ENCODE data around the gene DRC1.
"Not testable (repeated sequence)": the region's sequence is repeated elsewhere in the genome, so short reads cannot be mapped to it uniquely, and the experiment has no call there.

DRC1 gene

DNA sequence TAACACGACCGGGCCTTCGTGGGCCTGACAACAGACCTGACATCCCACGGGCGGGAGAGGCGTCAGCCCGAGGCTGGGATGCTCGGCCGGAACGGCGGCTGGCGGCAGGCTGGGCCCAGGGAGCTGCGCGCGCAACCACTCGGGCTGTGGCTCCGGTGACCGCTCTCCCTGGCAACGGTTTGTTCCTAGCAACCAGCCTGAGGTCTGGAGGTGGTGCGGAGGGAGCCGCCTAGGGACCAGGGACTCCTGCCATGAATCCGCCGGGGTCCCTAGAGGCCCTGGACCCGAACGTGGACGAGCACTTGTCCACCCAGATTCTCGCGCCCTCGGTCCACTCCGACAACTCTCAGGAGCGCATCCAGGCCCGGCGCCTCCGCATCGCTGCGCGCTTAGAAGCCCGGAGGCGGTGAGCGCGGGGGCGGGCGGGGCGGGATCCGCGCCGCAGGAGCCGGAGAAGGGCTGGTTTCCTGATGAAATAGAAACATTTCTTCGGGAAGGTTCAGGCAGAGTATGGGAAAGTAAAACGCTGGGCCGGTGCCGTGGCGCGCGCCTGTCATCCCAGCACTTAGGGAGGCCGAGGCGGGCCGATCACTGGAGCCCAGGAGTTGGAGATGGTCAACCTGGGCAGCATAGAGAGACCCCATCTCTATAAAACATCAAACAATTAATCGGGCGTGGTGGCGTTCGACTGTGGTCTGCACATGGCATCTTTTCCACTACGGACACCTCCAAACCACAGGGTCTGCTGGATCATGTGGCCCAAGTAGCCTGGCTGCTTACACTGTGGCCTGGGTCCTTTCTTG lies at the start of gene DRC1:
Gene DRC1 (plus strand): TSS at position 182 of the 803 bp plus-strand sequence. CDS start 70 bp downstream, at position 252.
- peak; percentile 23 for DNase-seq (ENCODE audit: low read depth)
- H3K4me3 ChIP-seq (ENCODE audit: low read depth, low read length): peak within 1 kb of the TSS; percentile 47

DNA sequence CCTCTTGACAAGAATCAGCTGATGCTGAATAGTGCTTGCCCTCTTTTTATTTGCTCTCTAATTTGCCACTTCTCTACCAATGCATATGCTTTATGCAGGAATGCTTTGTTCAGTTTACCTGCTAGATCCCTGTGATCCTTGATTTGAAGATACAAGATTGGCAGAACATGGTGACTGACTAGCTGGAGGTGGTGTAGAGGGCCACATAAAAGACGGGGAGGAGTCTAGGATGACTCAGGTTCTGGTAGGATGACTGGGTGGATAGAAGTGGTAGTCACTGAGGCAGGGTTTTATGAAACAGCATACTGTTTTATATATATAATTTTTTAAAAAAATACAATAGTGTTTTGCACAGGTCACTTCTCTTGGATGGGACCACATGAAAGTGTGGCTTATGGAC lies 48.8 kb upstream of the DRC1 start:
- DNase-seq (ENCODE audit: low read depth): no peak
- H3K4me3 ChIP-seq (ENCODE audit: low read depth, low read length): no peak overlapping the region

DNA sequence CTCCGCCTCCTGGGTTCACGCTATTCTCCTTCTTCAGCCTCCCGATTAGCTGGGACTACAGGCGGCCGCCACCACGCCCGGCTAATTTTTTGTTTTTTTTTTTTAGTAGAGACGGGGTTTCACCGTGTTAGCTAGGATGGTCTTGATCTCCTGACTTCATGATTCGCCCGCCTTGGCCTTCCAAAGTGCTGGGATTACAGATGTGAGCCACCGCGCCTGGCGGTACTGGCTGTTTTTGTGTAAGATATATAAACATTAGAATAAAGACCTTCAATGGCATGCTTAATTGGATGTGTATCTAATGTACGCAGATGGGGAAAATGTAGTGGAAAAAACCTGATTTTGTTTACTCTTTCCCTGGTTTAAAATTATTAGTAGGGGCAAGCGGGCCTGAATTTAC lies 47.3 kb upstream of the DRC1 start:
- not testable (repeated sequence) for H3K4me3 ChIP-seq (ENCODE audit: low read depth, low read length); DNase-seq (ENCODE audit: low read depth)

DNA sequence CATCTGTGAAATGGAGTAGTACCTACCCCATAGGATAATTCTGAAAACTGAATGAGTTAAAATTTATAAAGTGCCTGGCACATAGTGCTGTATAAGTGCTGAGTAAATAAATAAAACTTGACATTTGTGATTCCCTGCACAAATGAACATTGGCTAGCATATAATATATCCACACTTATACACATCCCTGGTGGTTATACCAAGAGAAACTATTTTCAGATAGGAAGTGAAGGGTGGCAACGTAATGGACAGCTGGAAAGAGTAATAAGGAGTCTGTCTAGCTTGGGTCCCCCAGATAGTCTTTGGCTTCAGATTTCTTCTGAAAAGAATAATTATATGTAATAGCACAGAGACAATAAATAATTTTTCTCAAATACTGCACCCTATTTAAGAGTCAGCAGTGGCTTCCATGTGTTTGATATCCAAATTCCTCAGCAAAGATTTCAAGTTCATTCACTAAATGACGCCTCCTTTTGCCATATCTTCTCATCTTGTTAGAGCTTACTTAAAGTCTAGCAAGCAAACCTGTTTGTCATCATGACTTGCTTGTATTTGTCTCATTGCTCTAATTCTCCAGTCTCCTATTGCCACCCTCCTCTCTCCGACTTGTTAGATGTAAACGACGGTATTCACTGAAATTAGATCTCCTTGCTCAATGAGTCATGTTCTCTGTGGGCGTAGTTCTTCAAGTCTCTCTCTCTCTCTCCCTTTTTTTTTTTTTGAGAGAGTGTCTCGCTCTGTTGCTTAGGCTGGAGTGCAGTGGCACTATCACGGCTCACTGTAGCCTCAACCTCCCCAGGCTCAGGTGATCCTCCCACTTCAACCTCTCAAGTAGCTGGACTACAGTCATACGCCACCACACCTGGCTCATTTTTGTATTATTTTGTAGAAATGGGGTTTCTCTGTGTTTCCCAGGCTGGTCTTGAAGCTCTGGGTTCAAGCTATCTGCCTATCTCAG lies 46.4 kb upstream of the DRC1 start:
- peak; percentile 90 for DNase-seq (ENCODE audit: low read depth)
- H3K4me3 ChIP-seq (ENCODE audit: low read depth, low read length): no peak overlapping the region

DNA sequence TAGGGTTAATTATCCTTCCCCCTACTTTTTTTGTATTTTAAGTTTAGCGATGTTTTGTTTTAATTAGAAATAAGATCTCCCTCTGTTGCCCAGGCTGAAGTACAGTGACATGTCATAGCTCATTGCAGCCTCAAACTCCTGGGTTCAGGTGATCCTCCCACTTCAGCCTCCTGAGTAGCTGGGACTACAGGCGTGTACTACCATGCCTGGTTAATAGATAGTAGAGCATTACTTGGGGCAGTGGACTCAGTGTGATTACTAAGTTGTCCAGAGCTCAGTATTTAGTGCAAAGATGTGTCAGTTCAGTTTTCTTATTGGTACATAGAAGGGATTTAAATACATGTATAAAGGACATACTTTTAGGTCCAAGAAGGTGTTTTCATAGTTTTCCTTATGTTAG lies 45.6 kb upstream of the DRC1 start:
- H3K4me3 ChIP-seq (ENCODE audit: low read depth, low read length): no peak overlapping the region
- DNase-seq (ENCODE audit: low read depth): no peak

DNA sequence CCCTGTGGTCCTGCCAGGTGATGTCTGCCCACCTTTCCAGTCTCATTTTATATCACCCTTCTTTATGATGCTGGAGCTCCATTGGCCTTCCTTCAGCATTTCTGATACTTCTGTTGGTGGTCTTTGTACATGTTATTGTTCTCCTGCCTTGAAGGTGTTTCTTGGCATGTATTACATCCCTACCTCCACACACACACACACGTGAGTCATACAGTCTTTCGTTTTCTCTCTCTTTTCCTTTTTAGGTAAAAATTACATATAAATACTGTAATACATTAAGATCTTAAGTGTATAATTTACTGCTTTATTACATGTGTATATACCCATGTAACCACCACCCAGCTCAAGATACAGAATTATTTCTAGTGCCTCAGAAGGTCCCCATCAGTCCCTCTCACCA lies 44.9 kb upstream of the DRC1 start:
- no peak for DNase-seq (ENCODE audit: low read depth)

DNA sequence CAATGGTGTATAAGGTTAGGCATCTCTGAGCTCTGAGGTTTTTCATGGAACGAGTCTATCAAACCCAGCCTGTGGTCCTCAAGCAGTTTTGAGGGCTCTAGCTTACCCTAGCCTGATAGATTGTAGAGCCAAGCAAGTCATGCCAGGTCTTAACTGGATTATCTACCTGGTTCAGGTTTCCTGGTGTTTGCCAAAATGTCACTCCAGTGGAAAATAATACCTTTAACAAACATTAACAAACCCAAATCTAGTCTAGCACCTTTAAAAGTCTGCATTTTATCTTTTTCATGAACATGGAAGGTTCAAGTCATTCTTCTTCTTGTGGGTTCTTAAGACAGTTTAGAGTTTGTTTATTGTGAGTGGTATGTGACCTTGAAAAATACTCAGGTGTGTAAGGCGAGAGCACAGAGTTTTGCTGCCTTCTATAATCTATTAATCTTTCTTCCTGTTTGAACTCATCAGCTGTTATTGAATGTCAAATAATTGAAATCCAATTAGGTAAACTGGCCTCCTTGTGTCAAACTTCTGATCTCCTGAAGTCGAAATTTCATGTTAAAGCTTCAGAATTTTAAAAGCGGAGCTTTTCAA lies 41.7 kb upstream of the DRC1 start:
- no peak overlapping the region for H3K4me3 ChIP-seq (ENCODE audit: low read depth, low read length)
- DNase-seq (ENCODE audit: low read depth): no peak

More for the DNA sequence above, 44.9 kb upstream of the DRC1 start:
- no peak overlapping the region for H3K4me3 ChIP-seq (ENCODE audit: low read depth, low read length)

DNA sequence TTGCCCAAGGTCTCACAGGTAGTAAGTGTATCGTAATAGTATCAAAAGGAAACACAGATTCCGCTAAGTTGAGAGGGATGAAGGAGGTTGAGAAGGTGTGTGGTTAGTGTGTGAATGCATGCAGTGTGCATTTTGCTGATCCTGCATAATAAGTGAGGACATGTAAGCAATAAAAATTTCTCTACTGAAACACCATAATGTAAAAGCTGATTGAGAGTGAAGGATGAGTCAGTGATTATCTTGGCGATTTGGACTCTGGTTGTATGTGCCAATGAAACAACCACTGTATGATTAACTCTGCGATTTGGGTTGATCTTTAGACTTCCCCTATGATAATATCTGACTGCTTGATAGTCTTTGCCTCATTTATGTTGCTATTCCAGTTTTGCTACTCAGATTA lies 38.4 kb upstream of the DRC1 start:
- no peak for DNase-seq (ENCODE audit: low read depth)
- H3K4me3 ChIP-seq (ENCODE audit: low read depth, low read length): no peak overlapping the region

DNA sequence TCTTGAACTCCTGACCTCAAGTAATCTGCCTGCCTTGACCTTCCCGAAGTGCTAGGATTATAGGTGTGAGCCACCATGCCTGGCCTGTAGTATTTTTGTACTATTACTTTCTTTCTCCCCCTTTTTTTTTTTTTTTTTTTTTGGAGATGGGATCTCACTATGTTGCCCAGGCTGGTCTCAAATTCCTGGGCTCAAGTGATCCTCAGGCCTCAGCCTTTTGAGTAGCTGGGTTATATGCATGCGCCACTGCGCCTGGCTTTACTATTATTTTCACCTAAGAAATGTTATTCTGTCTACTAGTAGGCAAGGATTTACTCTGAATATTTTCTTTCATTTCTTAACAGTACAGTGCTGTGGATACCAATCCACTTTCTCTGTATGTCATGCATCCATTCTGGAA lies 37.8 kb upstream of the DRC1 start:
- no peak overlapping the region for H3K4me3 ChIP-seq (ENCODE audit: low read depth, low read length)
- no peak for DNase-seq (ENCODE audit: low read depth)

DNA sequence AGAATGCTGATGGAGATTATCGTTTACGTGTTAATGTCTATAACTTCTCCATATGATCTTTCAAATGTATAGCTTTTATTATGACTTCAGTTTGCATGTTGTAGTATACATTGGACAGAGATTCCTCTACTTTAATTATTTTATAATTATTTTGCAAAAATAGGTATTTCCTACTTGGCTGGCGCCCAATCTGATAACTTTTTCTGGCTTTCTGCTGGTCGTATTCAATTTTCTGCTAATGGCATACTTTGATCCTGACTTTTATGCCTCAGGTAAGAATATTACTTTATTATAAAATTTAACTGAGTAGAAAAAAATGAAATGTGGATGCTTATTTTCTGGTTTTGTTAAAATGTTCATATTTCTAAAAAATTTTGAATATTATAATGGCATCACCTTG lies 37.1 kb upstream of the DRC1 start:
- DNase-seq (ENCODE audit: low read depth): no peak
- no peak overlapping the region for H3K4me3 ChIP-seq (ENCODE audit: low read depth, low read length)

DNA sequence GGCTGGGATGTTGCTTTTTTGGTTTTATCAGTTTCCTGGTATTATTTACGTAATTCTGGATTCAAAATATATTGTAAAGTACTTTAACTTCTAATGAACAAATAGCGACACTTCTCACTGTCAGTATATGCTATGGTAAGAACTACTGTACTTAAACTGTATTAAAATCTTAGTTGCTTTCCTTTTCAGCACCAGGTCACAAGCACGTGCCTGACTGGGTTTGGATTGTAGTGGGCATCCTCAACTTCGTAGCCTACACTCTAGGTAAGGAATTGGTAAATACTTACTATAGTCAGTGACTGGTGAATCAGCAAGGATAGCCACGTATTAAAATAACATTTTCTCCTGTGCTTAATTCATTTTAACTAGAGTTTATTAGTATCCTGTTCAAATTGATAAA lies 34.8 kb upstream of the DRC1 start:
- no peak overlapping the region for H3K4me3 ChIP-seq (ENCODE audit: low read depth, low read length)
- DNase-seq (ENCODE audit: low read depth): no peak

DNA sequence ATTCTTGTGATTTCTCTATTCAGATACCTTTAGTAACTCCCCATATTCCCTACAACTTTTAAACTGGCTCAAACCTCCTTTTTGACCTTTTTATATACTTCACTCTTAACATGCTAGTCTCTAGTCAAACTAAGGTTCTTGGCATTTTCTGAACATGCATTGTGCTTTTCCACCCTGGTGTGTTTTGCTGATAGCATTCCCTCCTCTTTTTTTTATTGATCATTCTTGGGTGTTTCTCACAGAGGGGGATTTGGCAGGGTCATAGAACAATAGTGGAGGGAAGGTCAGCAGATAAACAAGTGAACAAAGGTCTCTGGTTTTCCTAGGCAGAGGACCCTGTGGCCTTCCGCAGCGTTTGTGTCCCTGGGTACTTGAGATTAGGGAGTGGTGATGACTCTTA lies 32.1 kb upstream of the DRC1 start:
- DNase-seq (ENCODE audit: low read depth): not testable (repeated sequence)

DNA sequence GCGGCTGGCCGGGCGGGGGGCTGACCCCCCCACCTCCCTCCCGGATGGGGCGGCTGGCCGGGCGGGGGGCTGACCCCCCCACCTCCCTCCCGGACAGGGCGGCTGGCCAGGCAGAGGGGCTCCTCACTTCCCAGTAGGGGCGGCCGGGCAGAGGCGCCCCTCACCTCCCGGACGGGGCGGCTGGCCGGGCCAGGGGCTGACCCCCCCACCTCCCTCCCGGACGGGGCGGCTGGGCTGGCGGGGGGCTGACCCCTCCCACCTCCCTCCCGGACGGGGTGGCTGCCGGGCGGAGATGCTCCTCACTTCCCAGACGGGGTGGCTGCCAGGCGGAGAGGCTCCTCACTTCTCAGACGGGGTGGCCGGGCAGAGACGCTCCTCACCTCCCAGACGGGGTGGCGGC lies 30.8 kb upstream of the DRC1 start:
- DNase-seq (ENCODE audit: low read depth): not testable (repeated sequence)

More for the DNA sequence above, 32.1 kb upstream of the DRC1 start:
- not testable (repeated sequence) for H3K4me3 ChIP-seq (ENCODE audit: low read depth, low read length)

DNA sequence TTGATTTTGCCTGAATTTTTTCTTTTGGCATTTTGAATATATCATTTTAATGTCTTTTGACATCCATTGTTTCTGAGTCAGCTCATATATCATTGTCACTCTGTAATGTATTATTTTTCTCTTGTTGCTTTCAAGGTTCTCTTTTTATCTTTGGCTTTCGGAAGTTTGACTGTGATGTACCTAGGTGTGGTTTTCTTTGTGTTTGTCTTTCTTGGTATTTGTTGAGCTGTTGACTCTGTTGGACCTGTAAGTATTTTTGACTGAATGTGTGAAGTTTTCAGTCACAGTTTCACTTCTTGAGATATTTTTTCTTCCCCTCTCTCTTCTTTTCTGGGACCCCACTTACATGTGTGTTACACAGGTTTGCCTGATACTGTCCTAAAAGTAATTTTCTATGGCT lies 24.9 kb upstream of the DRC1 start:
- no peak overlapping the region for H3K4me3 ChIP-seq (ENCODE audit: low read depth, low read length)
- DNase-seq (ENCODE audit: low read depth): no peak

More for the DNA sequence above, 30.8 kb upstream of the DRC1 start:
- H3K4me3 ChIP-seq (ENCODE audit: low read depth, low read length): not testable (repeated sequence)

DNA sequence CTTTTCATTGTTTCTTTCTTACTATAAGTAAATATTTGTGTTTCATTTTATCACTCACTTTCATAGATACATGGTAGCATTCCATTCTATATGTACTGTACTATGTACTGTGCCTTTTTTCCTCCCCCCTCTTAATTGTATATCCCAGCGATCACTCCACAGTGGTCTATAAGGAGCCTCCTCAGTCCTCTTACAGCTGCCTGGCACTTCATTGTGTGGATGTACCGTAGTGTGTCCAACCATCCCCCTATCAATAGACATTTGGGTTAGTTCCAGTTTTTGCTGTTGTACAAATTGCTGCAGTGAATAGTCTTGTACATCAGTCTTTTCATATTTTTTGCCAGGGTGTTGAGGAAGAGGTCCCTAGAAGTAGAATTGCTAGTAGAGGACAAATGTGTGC lies 21.4 kb upstream of the DRC1 start:
- no peak overlapping the region for H3K4me3 ChIP-seq (ENCODE audit: low read depth, low read length)
- no peak for DNase-seq (ENCODE audit: low read depth)

DNA sequence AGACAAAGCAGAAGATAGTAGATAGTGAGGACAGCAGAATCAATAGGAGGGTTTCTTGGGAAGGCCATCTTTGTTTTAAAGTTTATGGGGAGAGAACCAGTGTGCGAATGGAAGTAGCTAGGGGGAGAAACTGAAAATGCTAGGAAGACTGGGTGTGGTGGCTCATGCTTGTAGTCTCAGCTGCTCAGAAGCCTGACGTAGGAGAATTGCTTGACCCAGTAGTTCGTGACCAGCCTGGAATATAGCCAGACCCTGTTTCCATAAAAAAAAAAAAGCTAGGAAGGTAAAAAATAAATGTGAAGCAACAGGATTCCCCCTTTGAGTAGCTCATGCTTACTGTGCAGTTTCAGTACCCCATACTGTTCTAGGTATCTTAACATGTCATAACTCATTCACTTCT lies 19.2 kb upstream of the DRC1 start:
- no peak overlapping the region for H3K4me3 ChIP-seq (ENCODE audit: low read depth, low read length)
- DNase-seq (ENCODE audit: low read depth): no peak

DNA sequence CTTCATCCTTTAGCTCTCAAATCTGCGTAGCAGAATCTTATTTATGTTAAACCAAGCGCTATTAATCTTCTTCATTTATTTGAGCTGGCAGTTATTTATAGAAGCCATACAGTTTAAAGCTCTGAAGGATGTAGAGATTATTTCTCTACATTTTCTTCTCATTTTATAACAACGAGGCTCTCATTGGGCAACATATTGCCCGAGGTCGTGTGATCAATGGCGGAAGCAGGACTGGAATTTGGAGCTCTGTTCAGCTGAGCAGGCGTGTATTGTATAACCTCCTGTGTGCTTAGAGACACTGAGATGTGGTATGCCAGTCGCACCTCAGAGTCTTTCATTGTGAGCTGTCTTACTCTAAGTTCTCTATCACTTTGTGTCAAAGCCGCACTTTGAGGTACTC lies 17.5 kb upstream of the DRC1 start:
- no peak overlapping the region for H3K4me3 ChIP-seq (ENCODE audit: low read depth, low read length)
- no peak for DNase-seq (ENCODE audit: low read depth)

DNA sequence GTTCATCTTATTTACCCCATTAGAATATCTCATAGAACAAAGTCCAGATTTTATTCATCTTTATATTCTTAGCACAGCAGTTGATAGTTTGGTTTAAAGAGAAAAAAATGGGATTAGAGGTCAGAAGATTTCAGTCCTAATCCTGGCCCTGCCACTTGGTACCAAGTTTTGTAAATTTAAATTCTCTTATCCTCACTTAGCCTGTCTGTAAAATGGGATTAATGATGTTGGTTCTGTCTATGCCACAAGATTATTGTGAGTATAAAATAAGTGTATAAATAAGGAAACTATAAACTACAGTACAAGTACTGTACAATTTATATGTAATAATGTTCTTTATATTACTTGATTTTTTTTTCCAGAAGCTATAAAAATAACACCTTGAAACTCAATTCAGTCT lies 17.1 kb upstream of the DRC1 start:
- H3K4me3 ChIP-seq (ENCODE audit: low read depth, low read length): no peak overlapping the region
- no peak for DNase-seq (ENCODE audit: low read depth)

DNA sequence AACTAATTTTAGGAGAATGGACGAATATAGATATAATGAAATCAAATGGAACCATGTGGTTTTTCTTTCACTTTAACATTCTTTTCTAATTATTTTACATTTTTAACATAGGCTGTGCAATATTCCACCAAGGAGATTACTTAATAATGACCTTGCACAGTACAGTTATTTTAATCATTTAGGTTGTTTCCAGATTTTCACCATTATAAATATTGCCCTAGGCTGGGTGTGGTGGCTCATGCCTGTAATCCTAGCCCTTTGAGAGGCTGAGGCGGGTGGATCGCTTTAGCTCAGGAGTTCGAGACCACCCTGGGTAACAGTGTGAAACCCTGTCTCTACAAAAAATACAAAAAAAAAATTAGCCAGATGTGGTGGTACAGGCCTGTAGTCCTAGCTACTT lies 14.5 kb upstream of the DRC1 start:
- no peak for DNase-seq (ENCODE audit: low read depth)
- H3K4me3 ChIP-seq (ENCODE audit: low read depth, low read length): no peak overlapping the region

DNA sequence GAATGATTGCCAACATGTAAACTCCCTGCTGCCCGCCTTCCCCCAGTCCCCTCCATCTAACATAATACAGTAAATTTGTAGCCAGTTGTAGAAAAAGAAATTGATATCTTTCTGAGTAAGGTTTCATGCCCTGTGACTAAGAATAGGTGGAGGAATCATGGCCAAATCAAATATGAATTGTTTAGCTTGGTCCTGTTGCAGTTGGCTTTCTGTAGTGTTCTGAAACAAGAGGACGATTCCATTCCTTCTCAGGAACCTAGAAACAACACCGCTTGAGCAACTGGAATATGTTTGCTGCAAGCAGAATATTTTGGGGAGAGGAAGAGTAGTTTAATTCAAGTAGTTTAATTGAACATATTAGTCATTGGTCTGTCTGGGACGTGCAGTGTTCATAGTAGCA lies 7.0 kb upstream of the DRC1 start:
- H3K4me3 ChIP-seq (ENCODE audit: low read depth, low read length): no peak overlapping the region
- DNase-seq (ENCODE audit: low read depth): no peak

Data from skeletal muscle cell (primary cell).